Left forelimb (tissue), 1 donor: ENCODE results near the gene S100PBP.

ENCODE experiments used
- DNase-seq: peaks from one replicate; pipeline ENCODE4 v3.0.0-alpha.2; 2018; ENCODE audit warnings: low spot score

Gene S100PBP

DNA sequence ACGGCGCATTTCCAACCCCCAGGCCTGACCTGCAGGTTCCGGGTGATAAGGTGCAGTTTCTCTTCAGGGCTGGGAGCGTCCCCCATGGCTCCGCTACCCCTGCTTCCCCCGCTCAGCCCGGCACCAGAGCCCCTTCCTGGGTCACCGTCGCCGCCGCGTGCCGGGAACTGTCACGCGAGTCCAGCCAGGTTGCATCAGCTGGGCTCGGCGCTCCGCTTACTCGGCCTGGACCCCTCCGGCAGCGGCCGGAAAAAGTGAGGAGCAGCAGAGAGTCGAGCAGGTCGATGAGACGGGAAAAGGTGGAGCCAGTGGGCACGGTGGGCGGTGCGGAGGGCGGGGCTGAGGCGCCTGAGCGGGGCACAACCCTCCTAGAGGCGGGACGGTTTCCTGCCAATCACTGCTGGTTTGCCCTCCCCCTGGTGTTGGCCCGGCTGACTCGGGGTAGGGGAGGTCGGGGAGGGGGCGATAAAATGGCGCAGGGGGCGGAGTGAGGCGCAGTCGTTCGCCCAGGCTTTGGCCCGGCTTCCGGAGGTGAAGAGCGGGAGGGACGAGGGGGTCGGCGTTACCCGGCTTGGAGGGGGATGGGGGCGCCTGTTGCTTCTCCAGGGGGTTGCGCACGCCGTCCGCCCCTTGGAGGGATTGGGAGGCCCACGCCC lies at the start of gene S100PBP, which contains the start of gene YARS1:
TSS of gene S100PBP (plus strand) at position 495 of the 656 bp plus-strand sequence. CDS start 8,447 bp downstream, outside the sequence.
TSS of gene YARS1 (minus strand) at position 200 of the 656 bp plus-strand sequence. CDS start at position 86, 114 bp downstream.
- peak; percentile 100 for DNase-seq

DNA sequence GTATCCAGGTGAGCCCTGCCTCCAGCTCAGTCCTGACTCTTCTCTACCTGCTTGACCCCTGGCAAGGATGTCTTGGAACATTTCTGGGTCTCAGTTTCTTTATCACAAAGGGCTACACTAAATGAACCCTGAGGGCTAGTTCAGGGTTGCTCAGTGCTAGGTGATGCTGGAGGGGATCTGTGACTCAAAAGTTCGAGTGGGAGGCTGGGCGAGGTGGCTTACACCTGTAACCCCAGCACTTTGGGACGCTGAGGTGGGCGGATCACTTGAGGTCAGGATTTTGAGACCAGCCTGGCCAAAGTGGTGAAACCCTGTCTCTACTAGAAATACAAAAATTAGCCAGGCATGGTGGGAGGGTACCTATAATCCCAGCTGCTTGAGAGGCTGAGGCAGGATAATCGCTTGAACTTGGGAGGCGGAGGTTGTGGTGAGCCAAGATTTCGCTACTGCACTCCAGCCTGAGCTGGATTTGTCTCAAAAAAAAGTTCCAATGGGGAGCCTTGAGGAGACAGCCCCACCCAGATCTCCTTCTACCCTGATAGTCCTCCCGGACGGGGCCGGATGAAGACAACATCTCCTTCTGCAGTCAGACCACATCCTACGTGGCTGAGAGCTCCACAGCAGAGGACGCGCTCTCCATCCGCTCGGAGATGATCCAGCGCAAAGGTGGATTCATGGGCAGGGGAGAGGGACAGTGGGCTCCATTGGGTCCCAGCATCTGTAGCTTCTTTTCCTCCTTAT lies 49.2 kb upstream of the S100PBP start:
- no peak for DNase-seq

DNA sequence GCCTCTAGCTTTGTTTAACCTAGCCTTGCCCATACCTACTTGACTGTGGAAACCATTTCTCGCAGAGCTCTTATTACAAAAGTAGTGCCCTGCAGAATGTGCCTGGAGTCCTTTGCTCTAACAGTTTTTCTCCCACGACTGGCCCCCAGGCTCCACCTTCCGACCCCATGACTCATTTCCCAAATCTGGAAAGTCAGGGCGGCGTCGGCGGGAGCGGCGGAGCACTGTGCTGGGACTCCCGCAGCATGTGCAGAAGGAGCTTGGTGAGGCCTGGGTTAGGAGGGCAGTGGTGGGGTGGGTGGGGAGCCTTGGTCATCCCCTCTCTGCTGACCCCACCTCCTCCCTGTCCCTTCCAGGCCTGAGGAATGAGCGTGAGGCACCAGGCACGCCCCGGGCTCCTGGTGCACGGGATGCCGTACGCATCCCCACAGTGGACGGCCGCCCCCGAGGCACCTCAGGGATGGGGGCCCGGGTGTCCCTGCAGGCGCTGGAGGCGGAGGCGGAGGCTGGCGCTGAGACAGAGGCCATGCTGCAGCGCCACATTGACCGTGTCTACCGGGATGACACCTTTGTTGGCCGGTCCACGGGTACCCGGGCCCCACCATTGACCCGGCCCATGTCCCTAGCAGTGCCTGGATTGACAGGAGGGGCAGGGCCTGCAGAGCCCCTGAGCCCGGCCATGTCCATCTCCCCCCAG lies 47.8 kb upstream of the S100PBP start:
- DNase-seq = no peak

DNA sequence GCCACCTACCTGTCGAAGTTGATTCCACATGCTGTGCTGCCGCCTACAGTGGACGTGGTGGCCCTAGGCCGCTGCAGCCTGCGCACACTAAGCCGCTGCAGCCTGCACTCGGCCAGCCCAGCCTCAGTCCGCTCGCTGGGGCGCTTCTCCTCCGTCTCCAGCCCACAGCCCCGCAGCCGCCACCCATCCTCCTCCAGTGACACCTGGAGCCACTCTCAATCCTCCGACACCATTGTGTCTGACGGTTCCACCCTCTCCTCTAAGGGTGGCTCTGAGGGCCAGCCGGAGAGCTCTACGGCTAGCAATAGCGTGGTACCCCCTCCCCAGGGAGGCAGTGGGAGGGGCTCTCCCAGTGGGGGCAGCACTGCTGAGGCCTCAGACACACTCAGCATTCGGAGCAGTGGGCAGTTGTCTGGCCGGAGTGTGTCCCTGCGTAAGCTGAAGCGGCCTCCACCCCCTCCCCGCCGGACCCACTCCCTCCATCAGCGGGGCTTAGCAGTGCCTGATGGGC lies 47.2 kb upstream of the S100PBP start:
- no peak for DNase-seq

DNA sequence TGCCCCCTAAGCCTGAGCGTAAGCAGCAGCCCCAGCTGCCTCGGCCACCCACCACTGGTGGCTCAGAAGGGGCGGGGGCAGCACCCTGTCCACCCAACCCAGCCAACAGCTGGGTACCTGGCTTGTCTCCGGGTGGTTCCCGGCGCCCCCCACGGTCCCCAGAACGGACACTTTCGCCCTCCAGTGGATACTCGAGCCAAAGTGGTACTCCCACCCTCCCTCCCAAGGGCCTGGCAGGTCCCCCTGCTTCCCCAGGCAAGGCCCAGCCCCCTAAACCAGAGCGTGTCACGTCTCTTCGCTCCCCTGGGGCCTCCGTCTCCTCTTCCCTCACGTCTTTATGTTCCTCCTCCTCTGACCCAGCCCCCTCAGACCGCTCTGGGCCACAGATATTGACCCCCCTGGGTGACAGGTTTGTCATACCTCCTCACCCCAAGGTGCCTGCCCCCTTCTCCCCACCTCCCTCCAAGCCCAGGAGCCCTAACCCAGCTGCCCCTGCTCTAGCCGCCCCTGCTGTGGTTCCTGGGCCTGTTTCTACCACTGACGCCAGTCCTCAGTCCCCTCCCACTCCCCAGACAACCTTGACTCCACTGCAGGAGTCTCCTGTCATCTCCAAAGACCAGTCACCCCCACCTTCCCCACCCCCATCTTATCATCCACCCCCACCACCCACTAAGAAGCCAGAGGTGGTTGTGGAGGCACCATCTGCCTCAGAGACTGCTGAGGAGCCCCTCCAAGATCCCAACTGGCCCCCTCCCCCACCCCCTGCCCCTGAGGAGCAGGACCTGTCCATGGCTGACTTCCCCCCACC lies 46.5 kb upstream of the S100PBP start:
- no peak for DNase-seq

DNA sequence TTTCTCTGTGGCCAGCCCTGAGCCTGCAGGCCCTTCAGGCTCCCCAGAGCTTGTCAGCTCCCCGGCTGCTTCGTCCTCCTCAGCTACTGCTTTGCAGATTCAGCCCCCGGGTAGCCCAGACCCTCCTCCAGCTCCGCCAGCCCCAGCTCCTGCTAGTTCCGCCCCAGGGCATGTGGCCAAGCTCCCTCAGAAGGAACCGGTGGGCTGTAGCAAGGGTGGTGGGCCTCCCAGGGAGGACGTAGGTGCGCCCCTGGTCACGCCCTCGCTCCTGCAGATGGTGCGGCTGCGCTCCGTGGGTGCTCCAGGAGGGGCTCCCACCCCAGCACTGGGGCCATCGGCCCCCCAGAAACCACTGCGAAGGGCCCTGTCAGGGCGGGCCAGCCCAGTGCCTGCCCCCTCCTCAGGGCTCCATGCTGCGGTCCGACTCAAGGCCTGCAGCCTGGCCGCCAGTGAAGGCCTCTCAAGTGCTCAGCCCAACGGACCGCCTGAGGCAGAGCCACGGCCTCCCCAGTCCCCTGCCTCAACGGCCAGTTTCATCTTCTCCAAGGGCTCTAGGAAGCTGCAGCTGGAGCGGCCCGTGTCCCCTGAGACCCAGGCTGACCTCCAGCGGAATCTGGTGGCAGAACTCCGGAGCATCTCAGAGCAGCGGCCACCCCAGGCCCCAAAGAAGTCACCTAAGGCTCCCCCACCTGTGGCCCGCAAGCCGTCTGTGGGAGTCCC lies 45.7 kb upstream of the S100PBP start:
- DNase-seq = no peak

DNA sequence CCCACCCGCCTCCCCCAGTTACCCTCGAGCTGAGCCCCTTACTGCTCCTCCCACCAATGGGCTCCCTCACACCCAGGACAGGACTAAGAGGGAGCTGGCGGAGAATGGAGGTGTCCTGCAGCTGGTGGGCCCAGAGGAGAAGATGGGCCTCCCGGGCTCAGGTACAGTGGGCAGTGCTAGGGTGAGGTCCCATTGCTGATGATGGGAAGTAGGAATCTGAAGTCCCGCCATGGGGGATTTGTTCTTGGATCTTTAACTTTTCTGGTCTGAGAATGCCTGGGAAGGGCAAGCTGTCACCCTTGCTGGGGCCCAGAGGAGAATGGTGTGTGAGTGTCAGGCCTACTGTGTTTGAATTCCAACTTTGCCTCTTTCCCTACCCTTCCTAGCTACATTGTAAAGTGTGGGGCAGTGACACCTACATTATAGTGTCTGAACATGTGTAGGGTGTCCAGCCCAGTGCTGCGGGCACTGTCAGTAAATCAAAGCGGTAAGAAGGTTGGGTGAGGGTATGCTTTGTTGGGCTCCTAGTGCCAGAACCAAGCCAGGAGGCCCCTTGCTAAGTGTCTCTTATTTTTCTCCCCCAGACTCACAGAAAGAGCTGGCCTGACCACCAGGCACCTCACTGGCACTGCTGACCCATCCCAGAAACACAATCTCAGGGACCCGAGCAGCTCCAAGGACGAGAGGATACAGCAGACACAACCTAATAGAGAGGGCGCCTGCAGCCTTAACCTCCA lies 45.0 kb upstream of the S100PBP start:
- no peak for DNase-seq

DNA sequence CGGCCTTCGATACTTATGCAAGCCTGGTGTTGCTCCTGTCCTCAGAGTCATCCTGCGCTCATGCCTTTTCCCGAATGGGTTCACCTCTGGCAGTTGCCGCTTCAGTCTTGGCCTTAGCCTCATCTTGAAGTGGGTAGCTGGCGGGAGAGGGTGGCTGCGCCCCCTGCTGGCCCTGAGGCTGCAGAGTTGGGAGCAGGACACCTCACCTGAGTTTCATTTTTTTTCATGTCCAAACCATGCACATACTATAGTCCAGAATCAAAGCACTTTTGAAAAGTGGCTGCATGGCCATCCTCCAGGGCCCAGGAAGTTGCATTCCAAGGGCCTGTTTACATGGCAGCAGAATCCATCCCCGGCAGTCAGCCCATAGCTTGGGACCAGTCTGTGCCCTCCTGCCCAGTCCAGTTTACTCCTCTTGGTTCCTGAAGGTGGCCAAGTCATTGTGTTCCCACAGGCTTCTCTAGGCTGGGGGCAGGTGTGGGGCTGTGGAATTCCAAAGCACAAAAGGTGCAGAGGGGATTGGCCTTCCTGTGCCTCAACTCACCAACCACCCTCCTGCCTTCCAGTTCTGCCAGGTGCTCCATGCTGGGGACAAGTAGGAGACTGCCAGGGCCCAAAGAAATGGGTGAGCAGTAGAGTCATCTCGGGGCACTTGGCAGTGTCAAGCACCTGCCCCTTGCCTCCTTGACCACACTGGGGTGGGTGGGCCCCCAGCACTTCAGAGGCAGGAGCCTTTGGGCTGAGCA lies 44.3 kb upstream of the S100PBP start:
- peak; percentile 86 for DNase-seq

DNA sequence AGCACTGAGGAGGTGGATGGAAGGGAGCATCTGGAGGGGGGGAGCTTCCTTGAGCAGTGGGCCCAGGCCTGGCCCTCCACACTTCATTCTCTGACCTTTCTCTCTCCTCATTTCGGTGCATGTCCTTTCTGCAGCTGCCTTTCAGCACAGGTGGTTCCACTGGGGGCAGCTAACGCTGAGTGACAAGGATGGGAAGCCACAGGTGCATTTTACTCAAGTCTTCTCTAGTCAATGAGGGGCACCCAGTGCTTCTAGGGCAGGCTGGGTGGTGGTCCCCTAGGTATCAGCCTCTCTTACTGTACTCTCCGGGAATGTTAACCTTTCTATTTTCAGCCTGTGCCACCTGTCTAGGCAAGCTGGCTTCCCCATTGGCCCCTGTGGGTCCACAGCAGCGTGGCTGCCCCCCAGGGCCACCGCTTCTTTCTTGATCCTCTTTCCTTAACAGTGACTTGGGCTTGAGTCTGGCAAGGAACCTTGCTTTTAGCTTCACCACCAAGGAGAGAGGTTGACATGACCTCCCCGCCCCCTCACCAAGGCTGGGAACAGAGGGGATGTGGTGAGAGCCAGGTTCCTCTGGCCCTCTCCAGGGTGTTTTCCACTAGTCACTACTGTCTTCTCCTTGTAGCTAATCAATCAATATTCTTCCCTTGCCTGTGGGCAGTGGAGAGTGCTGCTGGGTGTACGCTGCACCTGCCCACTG lies 43.5 kb upstream of the S100PBP start:
- no peak for DNase-seq

DNA sequence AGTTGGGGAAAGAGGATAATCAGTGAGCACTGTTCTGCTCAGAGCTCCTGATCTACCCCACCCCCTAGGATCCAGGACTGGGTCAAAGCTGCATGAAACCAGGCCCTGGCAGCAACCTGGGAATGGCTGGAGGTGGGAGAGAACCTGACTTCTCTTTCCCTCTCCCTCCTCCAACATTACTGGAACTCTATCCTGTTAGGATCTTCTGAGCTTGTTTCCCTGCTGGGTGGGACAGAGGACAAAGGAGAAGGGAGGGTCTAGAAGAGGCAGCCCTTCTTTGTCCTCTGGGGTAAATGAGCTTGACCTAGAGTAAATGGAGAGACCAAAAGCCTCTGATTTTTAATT lies 43.0 kb upstream of the S100PBP start:
- DNase-seq = no peak

DNA sequence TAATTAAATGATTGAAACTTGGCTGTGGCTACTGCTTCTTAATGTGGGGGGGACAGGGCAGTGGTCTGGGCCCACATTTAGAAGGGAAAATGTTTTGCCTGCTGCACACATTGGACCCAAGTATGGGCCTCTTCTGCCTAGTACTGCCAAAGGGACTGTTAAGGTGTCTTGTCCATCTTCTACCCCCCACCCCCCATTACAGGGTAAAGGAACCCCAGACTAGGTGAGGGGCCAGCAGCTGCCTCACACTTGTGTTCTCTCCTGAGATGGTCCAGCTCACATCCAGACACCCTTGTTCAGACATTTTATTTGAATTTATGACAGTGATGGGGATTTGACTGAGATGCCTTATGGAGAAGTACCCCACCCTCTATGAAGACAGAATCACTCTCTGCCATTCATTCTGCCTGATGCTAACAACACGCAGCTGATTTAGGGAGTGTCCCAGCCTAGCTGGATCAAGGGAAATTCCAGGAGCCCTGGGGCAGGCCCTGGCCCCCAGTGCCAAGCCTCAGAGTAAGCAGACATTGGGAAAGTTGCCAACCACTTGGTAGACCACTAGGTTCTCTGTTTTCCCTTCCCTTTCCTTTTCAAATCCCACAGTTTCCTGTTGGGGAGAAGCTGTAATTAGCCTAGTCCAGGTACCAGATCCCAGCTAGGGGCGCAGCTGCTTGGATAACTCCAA lies 42.4 kb upstream of the S100PBP start:
- no peak for DNase-seq

DNA sequence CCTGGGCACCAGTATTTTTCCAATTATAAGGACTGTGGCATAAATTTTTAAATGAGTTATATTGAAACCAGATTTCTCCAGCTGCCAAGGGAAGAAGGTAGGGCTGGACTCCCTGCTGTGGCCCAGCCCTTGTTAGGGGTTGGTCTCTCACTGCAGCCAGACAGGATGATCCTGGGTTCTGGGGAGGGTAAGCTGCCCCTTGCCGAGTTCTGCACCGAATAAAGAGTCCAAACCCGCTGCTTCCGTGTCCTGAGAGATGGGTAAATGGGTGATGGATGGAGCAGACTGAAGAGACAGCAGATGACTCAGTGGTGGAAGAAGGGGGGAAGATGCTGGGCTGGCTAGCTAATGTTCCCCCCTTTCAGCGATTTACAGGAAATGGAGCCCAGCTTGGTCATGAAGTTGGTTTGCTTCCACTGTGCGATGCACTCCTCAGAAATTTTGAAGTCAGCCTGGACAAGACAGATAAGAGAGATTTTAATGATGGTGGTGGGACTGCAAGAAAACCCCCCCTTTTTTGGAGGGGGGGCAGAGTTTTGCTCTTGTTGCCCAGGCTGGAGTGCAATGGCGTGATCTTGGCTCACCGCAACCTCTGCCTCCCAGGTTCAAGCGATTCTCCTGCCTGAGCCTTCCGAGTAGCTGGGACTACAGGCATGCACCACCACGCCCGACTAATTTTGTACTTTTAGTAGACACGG lies 41.7 kb upstream of the S100PBP start:
- DNase-seq = no peak

DNA sequence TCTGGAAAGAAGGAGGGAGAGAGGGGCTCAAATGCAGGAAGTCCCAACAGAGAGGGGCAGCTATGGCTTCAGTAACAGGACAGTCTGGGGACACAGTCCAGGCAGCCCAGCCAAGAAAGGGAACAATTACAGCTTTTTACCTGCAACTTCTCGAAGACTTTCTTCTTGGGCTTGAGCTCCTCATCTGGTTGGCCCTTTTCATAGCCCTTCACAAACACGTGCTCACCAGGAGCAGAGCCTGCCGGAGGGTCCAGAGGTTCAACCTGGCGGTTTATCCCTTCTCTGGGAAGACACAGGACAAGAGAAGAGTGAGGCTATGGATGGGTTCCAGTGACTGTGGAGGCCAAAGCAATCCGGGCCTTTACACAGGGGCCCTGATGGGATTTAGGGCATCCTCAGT lies 38.2 kb upstream of the S100PBP start:
- no peak for DNase-seq

DNA sequence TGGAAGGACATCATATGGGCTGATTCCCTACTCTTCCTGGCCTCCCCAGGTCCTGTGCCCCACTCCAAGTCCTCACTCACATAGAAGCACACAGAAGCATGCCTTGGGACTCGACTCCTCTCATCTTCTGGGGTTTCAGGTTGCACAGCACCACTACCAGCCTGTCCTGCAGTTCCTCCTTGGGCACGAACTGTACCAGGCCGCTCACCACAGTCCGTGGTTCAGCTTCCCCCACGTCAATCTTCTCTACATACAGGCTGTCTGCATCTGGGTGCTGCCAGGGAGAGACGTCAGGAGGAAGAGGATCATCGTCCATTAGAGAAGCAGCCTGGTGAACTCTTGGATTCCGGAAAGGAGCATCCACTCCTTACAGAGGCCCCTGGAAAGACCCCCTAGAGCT lies 37.4 kb upstream of the S100PBP start:
- no peak for DNase-seq

DNA sequence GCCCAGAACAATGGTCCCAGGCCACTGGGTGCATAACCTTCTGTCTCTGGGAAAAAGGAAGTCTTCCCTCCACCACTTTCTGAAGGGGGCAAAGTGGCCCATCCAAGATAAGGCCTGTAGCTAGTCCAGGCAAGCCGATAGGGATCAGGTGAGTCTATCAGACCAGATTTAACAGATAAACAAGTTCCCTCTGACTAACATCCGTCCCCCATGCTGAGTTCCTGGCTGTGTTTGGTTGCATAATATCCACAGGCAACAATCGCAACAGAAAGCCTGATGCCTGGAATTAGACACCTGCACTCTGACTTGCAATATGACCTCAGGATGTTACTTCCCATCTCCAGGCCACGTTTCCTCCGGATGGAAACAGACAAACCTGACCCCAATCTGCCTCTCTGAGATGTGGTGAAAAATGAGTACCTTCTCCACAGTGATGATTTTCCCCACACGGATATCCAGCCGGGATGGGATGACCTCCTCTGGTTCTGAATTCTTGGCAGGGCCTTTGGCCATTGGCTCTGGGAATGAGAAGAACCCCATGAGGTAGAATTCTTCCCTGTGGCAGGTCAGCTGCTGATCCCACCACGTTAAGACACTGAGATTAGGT lies 36.7 kb upstream of the S100PBP start:
- DNase-seq = no peak

DNA sequence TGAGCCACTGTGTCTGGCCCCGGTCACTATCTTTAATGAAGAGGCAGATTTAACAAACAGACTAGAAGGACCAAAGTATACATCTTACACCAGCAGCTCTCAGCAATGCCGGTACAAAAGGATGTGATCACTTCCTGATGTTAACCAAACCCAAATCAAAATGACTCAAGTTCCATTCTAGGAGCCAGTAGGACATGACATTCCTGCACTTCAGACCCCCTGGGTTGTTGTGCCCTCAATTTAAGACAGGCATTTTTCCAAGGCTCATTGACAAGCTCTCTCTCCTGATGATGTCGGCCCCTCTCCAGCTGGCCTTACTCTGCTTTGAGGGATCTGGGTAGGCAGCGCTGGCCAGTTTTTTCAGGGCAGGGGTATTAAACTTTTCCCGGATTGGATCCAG lies 35.4 kb upstream of the S100PBP start:
- no peak for DNase-seq

DNA sequence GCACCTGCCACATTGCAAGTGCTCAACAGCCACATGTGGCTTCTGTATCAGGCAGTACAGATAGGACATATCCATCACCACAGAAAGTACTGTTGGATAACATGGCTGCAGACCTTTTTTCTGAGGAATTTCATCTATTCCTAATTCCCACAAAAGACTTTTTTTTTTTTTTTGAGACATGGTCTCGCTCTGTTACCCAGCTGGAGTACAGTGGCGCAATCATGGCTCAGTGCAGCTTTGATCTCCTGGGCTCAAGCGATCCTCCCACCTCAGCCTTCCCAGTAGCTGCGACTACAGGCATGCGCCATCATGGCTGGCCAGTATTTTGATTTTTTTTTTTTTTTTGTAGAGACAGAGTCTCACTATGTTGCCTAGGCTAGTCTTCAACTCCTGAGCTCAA lies 33.6 kb upstream of the S100PBP start:
- DNase-seq = no peak

DNA sequence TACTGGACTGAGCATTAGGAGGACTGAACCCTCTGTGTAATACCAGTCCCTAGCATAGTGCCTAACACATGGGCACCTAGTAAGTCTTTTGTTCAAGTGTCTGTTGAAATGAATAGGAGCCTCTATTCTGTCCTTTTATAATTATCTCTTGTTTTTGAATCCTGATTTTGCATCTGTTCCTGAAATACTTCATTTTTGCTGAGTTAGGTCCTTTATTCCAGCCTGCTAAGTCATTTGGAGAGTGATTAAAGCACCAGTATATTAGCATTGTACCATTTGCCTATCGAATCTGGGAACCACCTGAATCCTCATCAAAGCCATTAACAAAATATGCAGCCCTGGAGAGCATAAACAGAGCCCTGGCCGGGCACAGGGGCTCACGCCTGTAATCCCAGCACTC lies 32.6 kb upstream of the S100PBP start:
- DNase-seq = no peak
